Stimulated activated CD8-positive, alpha-beta memory T cell treated with anti-CD3 and anti-CD28 coated beads, Interleukin-7, amount 100 ng/mL, for 48 hours (primary cell): ENCODE measurements around the gene TBATA.
"Not testable (repeated sequence)": the region's sequence is repeated elsewhere in the genome, so short reads cannot be mapped to it uniquely, and the experiment has no call there.

ENCODE experiments used
- DNase-seq, 2 donors: peaks; one replicate each; pipeline ENCODE4 v3.0.0-alpha.2; 2020; ENCODE audit warnings: low read depth in 1 of 2; ENCODE audit errors: extremely low read depth in 1 of 2

TBATA gene

GRCh38 chr10:70779511-70780369, 5.4 kb downstream of the TBATA start:
- DNase-seq: no peak

- DNase-seq: no peak
Observed at GRCh38 chr10:70779088-70779487, 6.1 kb downstream of the TBATA start.

GRCh38 chr10:70778267-70778924, 6.8 kb downstream of the TBATA start:
- DNase-seq: no peak

- no peak for DNase-seq
Observed at GRCh38 chr10:70777063-70777875, 7.9 kb downstream of the TBATA start.

GRCh38 chr10:70776455-70777005, 8.6 kb downstream of the TBATA start:
- DNase-seq: no peak

GRCh38 chr10:70775679-70776454, 9.3 kb downstream of the TBATA start:
- no peak for DNase-seq

GRCh38 chr10:70774810-70775678, 10.1 kb downstream of the TBATA start:
- DNase-seq: no peak

- no peak for DNase-seq
Observed at GRCh38 chr10:70773965-70774809, 11.0 kb downstream of the TBATA start.

- DNase-seq: no peak
Observed at GRCh38 chr10:70773461-70773860, 11.7 kb downstream of the TBATA start.

GRCh38 chr10:70772627-70773026, 12.6 kb downstream of the TBATA start:
- DNase-seq: no peak

GRCh38 chr10:70771311-70772194, 13.6 kb downstream of the TBATA start:
- no peak for DNase-seq

GRCh38 chr10:70770516-70770915, 14.7 kb downstream of the TBATA start:
- DNase-seq: not testable (repeated sequence)

GRCh38 chr10:70770001-70770400, 15.2 kb downstream of the TBATA start:
- DNase-seq: no peak

- DNase-seq: no peak
Observed at GRCh38 chr10:70769121-70769520, 16.1 kb downstream of the TBATA start.

GRCh38 chr10:70768026-70768685, 17.0 kb downstream of the TBATA start:
- DNase-seq: not testable (repeated sequence)

GRCh38 chr10:70765794-70766594, 19.2 kb downstream of the TBATA start:
- DNase-seq: no peak
